DND-41 (cell line): ENCODE measurements around the gene ACAD9.

Source experiments
- EZH2 ChIP-seq: IDR thresholded peaks from 3 replicates; pipeline ENCODE4 v1.6.1; 2012; ENCODE audit warnings: borderline replicate concordance, low read depth, mild to moderate bottlenecking, moderate library complexity, low read length, inconsistent platforms; ENCODE audit not compliant: severe bottlenecking
- TF ChIP-seq, protein P1 (sequence below): IDR thresholded peaks from 2 replicates; pipeline ENCODE4 v1.5.1; 2012; ENCODE audit warnings: borderline replicate concordance, low read length, moderate library complexity, mild to moderate bottlenecking; ENCODE audit not compliant: poor library complexity, severe bottlenecking; ENCODE audit errors: extremely low read depth

GRCh38 chr3:128946411-128946810 is 67.0 kb downstream of the ACAD9 start:
- no peak for TF ChIP-seq EZH2
- TF ChIP-seq, protein P1, sequence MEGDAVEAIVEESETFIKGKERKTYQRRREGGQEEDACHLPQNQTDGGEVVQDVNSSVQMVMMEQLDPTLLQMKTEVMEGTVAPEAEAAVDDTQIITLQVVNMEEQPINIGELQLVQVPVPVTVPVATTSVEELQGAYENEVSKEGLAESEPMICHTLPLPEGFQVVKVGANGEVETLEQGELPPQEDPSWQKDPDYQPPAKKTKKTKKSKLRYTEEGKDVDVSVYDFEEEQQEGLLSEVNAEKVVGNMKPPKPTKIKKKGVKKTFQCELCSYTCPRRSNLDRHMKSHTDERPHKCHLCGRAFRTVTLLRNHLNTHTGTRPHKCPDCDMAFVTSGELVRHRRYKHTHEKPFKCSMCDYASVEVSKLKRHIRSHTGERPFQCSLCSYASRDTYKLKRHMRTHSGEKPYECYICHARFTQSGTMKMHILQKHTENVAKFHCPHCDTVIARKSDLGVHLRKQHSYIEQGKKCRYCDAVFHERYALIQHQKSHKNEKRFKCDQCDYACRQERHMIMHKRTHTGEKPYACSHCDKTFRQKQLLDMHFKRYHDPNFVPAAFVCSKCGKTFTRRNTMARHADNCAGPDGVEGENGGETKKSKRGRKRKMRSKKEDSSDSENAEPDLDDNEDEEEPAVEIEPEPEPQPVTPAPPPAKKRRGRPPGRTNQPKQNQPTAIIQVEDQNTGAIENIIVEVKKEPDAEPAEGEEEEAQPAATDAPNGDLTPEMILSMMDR = no peak
